Neuronal stem cell (in vitro differentiated cells): ENCODE measurements around the gene PFKP.
A peak's percentile ranks its signal among the peaks of the same experiment; 100 is the strongest.
"Not testable (repeated sequence)": the region's sequence is repeated elsewhere in the genome, so short reads cannot be mapped to it uniquely, and the experiment has no call there.

ENCODE experiments used
- DNase-seq: peaks from one replicate; pipeline ENCODE4 v3.0.0-alpha.2; 2013; ENCODE audit warnings: low spot score
- H2AFZ ChIP-seq: one replicate; pipeline ENCODE4 v1.6.1; 2013; ENCODE audit warnings: mild to moderate bottlenecking, low read length, inconsistent platforms
- H2AK5ac ChIP-seq: 2 replicates; pipeline ENCODE4 v1.6.1; 2013; ENCODE audit warnings: low read depth, mild to moderate bottlenecking, inconsistent platforms, low read length, moderate library complexity, mixed read lengths
- H2BK120ac ChIP-seq: 2 replicates; pipeline ENCODE4 v1.6.1; 2013; ENCODE audit warnings: low read depth, mild to moderate bottlenecking, inconsistent platforms, low read length, moderate library complexity, mixed read lengths
- H2BK12ac ChIP-seq: one replicate; pipeline ENCODE4 v1.6.1; 2013; ENCODE audit warnings: low read length, inconsistent platforms
- H2BK15ac ChIP-seq: 2 replicates; pipeline ENCODE4 v1.6.1; 2013; ENCODE audit warnings: mild to moderate bottlenecking, low read length, inconsistent platforms, mixed read lengths
- H2BK5ac ChIP-seq: one replicate; pipeline ENCODE4 v1.6.1; 2013; ENCODE audit warnings: inconsistent platforms, mild to moderate bottlenecking, low read length, moderate library complexity
- H3K14ac ChIP-seq: one replicate; pipeline ENCODE4 v1.6.1; 2013; ENCODE audit warnings: low read length, inconsistent platforms
- H3K18ac ChIP-seq: 2 replicates; pipeline ENCODE4 v1.6.1; 2013; ENCODE audit warnings: low read length, inconsistent platforms
- H3K23ac ChIP-seq: 2 replicates; pipeline ENCODE4 v1.6.1; 2013; ENCODE audit warnings: low read depth, mild to moderate bottlenecking, mixed read lengths, low read length, inconsistent platforms; ENCODE audit not compliant: poor library complexity
- H3K27ac ChIP-seq: replicated peaks from 3 replicates; pipeline ENCODE4 v1.5.1; 2013; ENCODE audit warnings: low read length, inconsistent platforms
- H3K27me3 ChIP-seq, 3 experiments: 2 replicates each; pipeline ENCODE4 v1.6.1; 2013; ENCODE audit warnings: low read length in 3 of 3, mild to moderate bottlenecking in 2 of 3, inconsistent platforms in 1 of 3, low read depth in 1 of 3, mixed read lengths in 1 of 3, moderate library complexity in 1 of 3; ENCODE audit not compliant: control insufficient read depth in 3 of 3, insufficient read depth in 3 of 3
- H3K36me3 ChIP-seq, 2 donors: replicated peaks in 1 of 2; 2 replicates each; pipeline ENCODE4 v1.6.1; 2013; ENCODE audit warnings: low read length in 2 of 2; ENCODE audit not compliant: control insufficient read depth in 2 of 2, insufficient read depth in 2 of 2
- H3K4ac ChIP-seq: 2 replicates; pipeline ENCODE4 v1.6.1; 2013; ENCODE audit warnings: inconsistent platforms, mild to moderate bottlenecking, low read length, moderate library complexity
- H3K4me1 ChIP-seq, 2 donors: 1 replicate in 1 of 2; 2 replicates in 1 of 2; pipeline ENCODE4 v1.6.1; 2013; ENCODE audit warnings: low read length in 2 of 2, low read depth in 1 of 2; ENCODE audit not compliant: control insufficient read depth in 2 of 2, insufficient read depth in 1 of 2
- H3K4me2 ChIP-seq: one replicate; pipeline ENCODE4 v1.6.1; 2013; ENCODE audit warnings: mild to moderate bottlenecking, low read length, inconsistent platforms; ENCODE audit not compliant: insufficient read depth, poor library complexity, severe bottlenecking
- H3K4me3 ChIP-seq, 2 donors: 2 replicates each; pipeline ENCODE4 v1.5.1; 2013; ENCODE audit warnings: low read length in 2 of 2, mild to moderate bottlenecking in 2 of 2, inconsistent platforms in 1 of 2, moderate library complexity in 1 of 2
- H3K79me1 ChIP-seq: one replicate; pipeline ENCODE4 v1.6.1; 2013; ENCODE audit warnings: low read depth, mild to moderate bottlenecking, inconsistent platforms, low read length, moderate library complexity
- H3K9ac ChIP-seq: one replicate; pipeline ENCODE4 v1.6.1; 2013; ENCODE audit warnings: mild to moderate bottlenecking, low read depth, low read length, inconsistent platforms; ENCODE audit not compliant: poor library complexity
- H3K9me3 ChIP-seq, 2 donors: replicated peaks in 1 of 2; 2 replicates each; pipeline versions ENCODE3 to v1.6.1; 2013; ENCODE audit warnings: low read length in 2 of 2, mild to moderate bottlenecking in 2 of 2, inconsistent platforms in 1 of 2, low read depth in 1 of 2, mixed read lengths in 1 of 2, moderate library complexity in 1 of 2; ENCODE audit not compliant: control insufficient read depth in 2 of 2, insufficient read depth in 1 of 2
- H4K8ac ChIP-seq: one replicate; pipeline ENCODE4 v1.6.1; 2013; ENCODE audit warnings: low read depth, mild to moderate bottlenecking, inconsistent platforms, low read length, moderate library complexity
- H4K91ac ChIP-seq: one replicate; pipeline ENCODE4 v1.6.1; 2013; ENCODE audit warnings: low read length, low read depth, mild to moderate bottlenecking, inconsistent platforms; ENCODE audit not compliant: poor library complexity
- WGBS, 2 donors: extraction: QIAGEN DNeasy Blood & Tissue Kit; methylation state at CpG; one replicate each; pipeline ENCODE4 v1.1.7; 2013; ENCODE audit warnings: missing lambda C conversion rate in 2 of 2, mixed read lengths in 1 of 2; ENCODE audit not compliant: insufficient read length in 2 of 2, insufficient replicate concordance in 1 of 2; ENCODE audit errors: extremely low coverage in 2 of 2; 5-methylcytosine and 5-hydroxymethylcytosine counted together

PFKP gene

DNA sequence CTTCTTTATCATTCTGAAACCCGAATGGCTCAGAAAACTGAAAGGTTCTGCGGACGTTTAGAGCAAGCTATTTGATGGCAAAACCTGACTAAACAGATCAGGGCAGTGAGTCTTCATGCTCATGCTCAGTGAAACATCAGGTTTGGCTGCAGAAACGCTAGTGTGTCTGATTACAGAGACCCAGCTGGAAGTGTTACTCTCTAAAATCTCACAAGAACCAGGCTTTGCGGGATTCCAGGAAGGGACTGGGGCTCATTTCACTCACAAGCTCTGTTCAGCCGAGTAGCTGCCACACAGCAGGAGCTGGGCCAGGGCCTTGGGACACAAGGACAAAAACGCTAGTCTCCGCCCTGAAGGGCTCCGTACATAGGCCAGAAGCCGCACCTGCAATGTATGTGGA is 102.3 kb downstream of the PFKP start:
- no peak for DNase-seq
- Histone ChIP-seq H2AK5ac (no peak overlapping the region), H3K23ac (no peak overlapping the region), H3K4ac (no peak overlapping the region), H3K14ac (no peak overlapping the region), H4K8ac (no peak overlapping the region), H3K4me2 (no peak overlapping the region), H2AFZ (no peak overlapping the region), H3K36me3 (peaks cover 13 to 54% of the 10 kb centered on the region in 2 donors), H2BK15ac (no peak overlapping the region), H2BK5ac (no peak overlapping the region), H3K4me3 (no peak overlapping the region), H2BK12ac (no peak overlapping the region), H3K4me1 (no peaks in the 10 kb centered on the region), H3K27ac (no peak overlapping the region), H2BK120ac (no peak overlapping the region), H3K9ac (no peak overlapping the region), H3K9me3 (no peaks in the 10 kb centered on the region), H4K91ac (no peak overlapping the region), H3K18ac (no peak overlapping the region), H3K79me1 (no peaks in the 10 kb centered on the region), H3K27me3 (no peaks in the 10 kb centered on the region)
- WGBS, 2 donors, result no CpG with 5 or more reads among the region's 10 CpGs

DNA sequence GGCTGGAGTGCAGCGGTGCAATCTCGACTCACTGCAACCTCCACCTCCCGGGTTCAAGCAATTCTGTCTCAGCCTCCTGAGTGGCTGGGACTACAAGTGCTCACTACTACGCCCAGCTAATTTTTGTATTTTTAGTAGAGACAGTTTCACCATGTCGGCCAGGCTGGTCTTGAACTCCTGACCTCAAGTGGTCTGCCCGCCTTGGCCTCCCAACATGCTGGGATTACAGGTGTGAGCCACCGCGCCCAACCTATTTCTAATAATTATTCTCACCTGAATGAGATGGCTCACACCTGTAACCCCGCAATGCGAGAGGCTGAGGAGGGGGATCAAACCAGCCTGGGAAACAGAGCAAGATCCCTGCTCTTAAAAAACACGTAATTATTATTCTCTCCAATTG is 104.1 kb downstream of the PFKP start:
- not testable (repeated sequence) for H2BK120ac ChIP-seq, DNase-seq, H3K9ac ChIP-seq, H3K9me3 ChIP-seq, H3K14ac ChIP-seq, H2BK15ac ChIP-seq, H2AFZ ChIP-seq, H2AK5ac ChIP-seq, H3K27ac ChIP-seq, H3K4me1 ChIP-seq, H3K79me1 ChIP-seq, H3K4ac ChIP-seq, H4K8ac ChIP-seq, H3K18ac ChIP-seq, H3K27me3 ChIP-seq, H3K4me2 ChIP-seq, H3K23ac ChIP-seq, H2BK12ac ChIP-seq, H4K91ac ChIP-seq, H2BK5ac ChIP-seq
- Histone ChIP-seq H3K4me3 (peak overlapping the region in 1 of 2 donors; percentile 72), H3K36me3 (peaks cover 7 to 36% of the 10 kb centered on the region in 2 donors)
- WGBS, 2 donors, result no CpG with 5 or more reads among the region's 11 CpGs

DNA sequence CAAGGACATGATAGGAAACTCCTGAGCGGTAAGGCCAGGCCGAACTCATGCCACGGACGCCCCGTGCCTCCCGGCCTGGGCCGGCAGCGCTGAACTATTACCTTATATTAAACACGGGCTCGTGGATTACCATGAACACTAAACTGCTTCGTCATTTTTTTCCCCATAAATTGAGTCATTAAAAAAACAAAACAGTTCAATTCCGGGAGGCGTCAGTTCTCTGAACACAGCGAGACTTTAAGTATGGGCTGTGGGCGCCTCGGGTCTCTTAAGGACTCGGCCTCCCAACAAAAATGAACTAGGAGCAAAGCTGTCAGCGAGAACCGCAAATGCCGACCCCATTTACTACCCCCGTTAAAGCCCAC is 104.7 kb downstream of the PFKP start:
- Histone ChIP-seq H2AK5ac (no peak overlapping the region), H2BK5ac (peak overlapping the region; percentile 79), H2BK15ac (no peak overlapping the region), H2BK120ac (no peak overlapping the region), H3K79me1 (no peaks in the 10 kb centered on the region), H2BK12ac (no peak overlapping the region), H3K4me3 (peak overlapping the region; percentile 72 to 95), H2AFZ (peak overlapping the region; percentile 93), H3K36me3 (peaks cover 4 to 30% of the 10 kb centered on the region in 2 donors), H3K27ac (peak overlapping the region; percentile 43), H4K91ac (no peak overlapping the region), H3K4me2 (peak overlapping the region; percentile 68), H3K18ac (peak overlapping the region; percentile 86), H3K4me1 (no peaks in the 10 kb centered on the region), H3K14ac (no peak overlapping the region), H3K4ac (no peak overlapping the region), H3K9ac (peak overlapping the region; percentile 91), H3K27me3 (no peaks in the 10 kb centered on the region), H3K23ac (no peak overlapping the region), H3K9me3 (no peaks in the 10 kb centered on the region), H4K8ac (no peak overlapping the region)
- no peak for DNase-seq
- no CpG with 5 or more reads among the region's 21 CpGs for WGBS, 2 donors

GRCh38 chr10:3172446-3173170 is 105.3 kb downstream of the PFKP start, which contains the start of gene PITRM1:
PITRM1 (minus strand) TSS chr10:3172782; CDS start chr10:3172772, 10 bp downstream.
- Histone ChIP-seq H4K8ac (no peak within 1 kb of the TSS), H4K91ac (no peak within 1 kb of the TSS), H3K9me3 (no peaks in the 10 kb centered on the region), H3K4me1 (no peaks in the 10 kb centered on the region), H3K27me3 (no peaks in the 10 kb centered on the region), H3K36me3 (peaks cover 4 to 24% of the 10 kb centered on the region in 2 donors), H3K4ac (no peak within 1 kb of the TSS), H3K14ac (no peak within 1 kb of the TSS), H3K23ac (peak within 1 kb of the TSS; percentile 100), H3K4me2 (peak within 1 kb of the TSS; percentile 68), H3K79me1 (no peaks in the 10 kb centered on the region), H2BK12ac (peak within 1 kb of the TSS; percentile 73), H2AFZ (peak within 1 kb of the TSS; percentile 93), H3K4me3 (peak within 1 kb of the TSS; percentile 72 to 95), H3K27ac (peak within 1 kb of the TSS; percentile 43), H2BK120ac (no peak within 1 kb of the TSS), H2BK15ac (no peak within 1 kb of the TSS), H2BK5ac (peak within 1 kb of the TSS; percentile 79), H3K9ac (peak within 1 kb of the TSS; percentile 91), H3K18ac (peak within 1 kb of the TSS; percentile 86), H2AK5ac (peak within 1 kb of the TSS; percentile 53)
- no CpG with 5 or more reads among the region's 73 CpGs for WGBS, 2 donors
- peak; percentile 98 for DNase-seq
